Putamen (tissue), 1 donor: ENCODE results near the gene CREB3L1.

Source experiments
- DNase-seq: peaks from one replicate; pipeline ENCODE4 v3.0.0-alpha.2; 2016; ENCODE audit warnings: low spot score

The CREB3L1 gene

DNA sequence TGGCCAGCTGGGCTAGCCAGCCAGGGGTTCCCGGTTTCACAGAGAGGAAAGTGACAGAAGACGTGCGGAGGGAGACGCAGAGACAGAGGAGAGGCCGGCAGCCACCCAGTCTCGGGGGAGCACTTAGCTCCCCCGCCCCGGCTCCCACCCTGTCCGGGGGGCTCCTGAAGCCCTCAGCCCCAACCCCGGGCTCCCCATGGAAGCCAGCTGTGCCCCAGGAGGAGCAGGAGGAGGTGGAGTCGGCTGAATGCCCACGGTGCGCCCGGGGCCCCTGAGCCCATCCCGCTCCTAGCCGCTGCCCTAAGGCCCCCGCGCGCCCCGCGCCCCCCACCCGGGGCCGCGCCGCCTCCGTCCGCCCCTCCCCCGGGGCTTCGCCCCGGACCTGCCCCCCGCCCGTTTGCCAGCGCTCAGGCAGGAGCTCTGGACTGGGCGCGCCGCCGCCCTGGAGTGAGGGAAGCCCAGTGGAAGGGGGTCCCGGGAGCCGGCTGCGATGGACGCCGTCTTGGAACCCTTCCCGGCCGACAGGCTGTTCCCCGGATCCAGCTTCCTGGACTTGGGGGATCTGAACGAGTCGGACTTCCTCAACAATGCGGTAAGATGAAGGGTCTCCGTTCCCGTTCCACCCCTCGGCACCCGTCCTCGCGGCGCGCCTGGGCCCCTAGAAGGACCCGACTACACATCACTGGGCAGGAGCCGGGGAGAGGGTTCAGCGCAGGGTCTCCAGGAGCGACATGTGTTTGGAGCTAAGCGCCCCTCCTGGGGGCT lies at the start of gene CREB3L1:
Gene CREB3L1, plus strand, starts transcription at position 41 of the 765 bp plus-strand sequence. Its CDS starts 450 bp downstream, at position 491.
- no peak for DNase-seq

DNA sequence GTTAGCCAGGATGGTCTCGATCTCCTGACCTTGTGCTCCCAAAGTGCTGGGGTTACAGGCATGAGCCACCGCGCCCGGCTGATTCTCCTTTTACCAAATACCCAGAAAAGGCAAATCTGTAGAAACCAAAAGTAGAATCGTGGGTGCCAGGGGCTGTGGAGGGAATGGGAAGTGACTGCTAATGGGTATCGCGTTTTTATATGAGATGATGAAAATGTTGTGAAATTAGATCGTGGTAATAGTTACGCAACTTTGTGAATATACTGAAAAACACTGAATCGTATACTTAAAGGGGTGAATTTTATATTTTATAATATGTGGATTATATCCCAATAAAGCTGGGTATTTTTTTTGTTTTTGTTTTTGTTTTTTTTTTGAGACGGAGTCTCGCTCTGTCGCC lies 48.2 kb upstream of the CREB3L1 start:
- no peak for DNase-seq

GRCh38 chr11:46234311-46234710 lies 43.2 kb upstream of the CREB3L1 start:
- no peak for DNase-seq

GRCh38 chr11:46235777-46236688 lies 41.4 kb upstream of the CREB3L1 start:
- no peak for DNase-seq

- no peak for DNase-seq
Measured at GRCh38 chr11:46236918-46237247, 40.6 kb upstream of the CREB3L1 start.

GRCh38 chr11:46237248-46238077 lies 40.0 kb upstream of the CREB3L1 start:
- DNase-seq, result no peak

- no peak for DNase-seq
Measured at GRCh38 chr11:46238078-46238966, 39.1 kb upstream of the CREB3L1 start.

DNA sequence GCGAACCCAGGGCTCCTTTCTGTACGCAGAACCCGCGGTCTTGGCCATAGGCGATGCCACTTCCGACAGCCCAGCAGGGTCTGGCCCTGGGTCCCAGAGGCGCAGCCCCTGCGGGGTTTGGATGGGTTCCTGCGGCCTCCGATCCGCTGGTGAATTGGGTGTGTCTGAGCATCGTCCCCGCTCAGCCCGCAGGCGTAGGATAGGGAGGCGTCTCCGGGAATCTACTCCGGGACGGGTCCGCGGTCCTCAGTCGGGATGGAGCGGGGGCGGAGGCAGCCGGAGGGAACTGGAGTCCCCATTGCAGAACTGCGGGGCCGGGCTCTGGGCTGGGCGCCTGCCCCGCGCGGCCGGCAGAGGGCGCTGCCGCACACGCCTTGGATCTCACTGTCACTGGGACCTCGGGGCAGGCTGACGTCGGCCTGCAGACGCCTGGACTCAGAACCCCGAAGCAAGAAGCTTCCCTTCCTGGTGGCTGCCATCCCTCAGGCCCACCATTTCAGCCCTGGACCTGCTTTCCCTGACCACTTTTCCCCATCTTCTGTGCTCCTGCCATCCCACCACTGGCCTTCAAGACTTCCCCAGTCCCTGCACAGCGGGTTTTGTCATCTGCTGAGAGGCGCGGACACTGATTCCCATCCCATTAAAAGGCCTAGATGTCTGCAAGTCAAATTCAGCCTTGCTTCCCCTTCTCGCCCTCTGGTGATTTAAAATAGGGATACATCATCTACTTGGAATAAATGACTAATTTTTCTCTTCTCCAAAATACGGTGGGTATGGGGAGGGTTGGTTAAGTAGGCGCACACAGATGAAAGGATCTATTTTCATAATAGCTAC lies 38.3 kb upstream of the CREB3L1 start:
- DNase-seq, result peak; percentile 68

DNA sequence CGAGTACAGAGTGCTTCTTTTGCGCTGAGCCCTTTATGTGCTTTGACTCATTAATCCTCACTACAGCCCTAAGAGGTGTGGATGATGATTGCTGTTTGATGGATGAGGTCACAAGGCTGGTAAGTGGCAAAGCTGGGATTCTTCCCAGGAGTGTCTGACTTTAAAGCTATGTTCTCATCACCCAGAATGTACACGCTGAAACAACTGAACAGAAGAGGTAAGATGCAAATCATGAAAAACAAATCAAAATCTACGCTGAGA lies 37.7 kb upstream of the CREB3L1 start:
- DNase-seq, result no peak

GRCh38 chr11:46240371-46240770 lies 37.1 kb upstream of the CREB3L1 start:
- no peak for DNase-seq

GRCh38 chr11:46240861-46241260 lies 36.6 kb upstream of the CREB3L1 start:
- DNase-seq, result no peak

- DNase-seq, result no peak
Measured at GRCh38 chr11:46242041-46242951, 35.2 kb upstream of the CREB3L1 start.

GRCh38 chr11:46242952-46243795 lies 34.3 kb upstream of the CREB3L1 start:
- peak; percentile 87 for DNase-seq

- no peak for DNase-seq
Measured at GRCh38 chr11:46243796-46244109, 33.7 kb upstream of the CREB3L1 start.

DNA sequence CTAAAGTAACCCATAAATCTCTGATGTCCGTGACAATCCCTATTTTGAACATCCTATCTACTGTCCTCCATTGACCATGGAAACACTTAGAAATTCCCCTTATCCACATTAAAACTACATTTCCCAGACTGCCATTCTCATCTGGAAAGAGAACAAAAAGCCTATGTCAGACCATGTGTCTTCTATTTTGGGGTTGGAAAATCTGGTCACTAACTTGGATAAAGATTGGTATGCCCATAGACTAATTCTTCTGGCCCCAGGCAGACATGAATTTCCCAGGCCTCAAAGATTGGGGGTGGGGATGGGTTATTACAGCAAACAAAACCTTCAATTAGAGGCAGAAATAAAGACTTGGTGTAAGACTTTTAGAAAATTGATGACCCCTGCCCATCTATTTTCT lies 30.9 kb upstream of the CREB3L1 start:
- DNase-seq, result no peak

DNA sequence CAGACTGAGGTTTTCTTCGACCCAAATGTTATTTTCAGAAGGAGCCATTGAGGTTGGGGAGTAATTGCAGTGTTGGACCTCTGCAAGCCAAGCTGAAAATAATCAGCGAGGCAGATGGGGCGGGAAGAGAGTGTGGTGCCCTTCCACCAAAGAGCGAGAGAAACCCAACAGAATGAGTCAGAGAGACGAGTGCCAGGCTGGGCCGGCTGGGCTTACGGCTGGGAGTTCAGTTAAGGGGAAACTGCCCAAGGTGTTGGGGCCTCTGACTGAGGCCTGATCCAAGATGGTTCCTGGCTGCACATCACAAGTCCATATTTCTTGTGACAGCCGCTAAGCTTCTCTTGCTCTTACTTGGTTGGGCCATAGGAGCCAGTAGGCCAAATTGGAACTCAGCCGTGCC lies 30.4 kb upstream of the CREB3L1 start:
- no peak for DNase-seq

- no peak for DNase-seq
Measured at GRCh38 chr11:46247659-46248058, 29.8 kb upstream of the CREB3L1 start.

GRCh38 chr11:46248289-46249102 lies 29.0 kb upstream of the CREB3L1 start:
- DNase-seq, result no peak
